Osteoblast (primary cell): ENCODE data around the gene RASSF7. TPM values are rescaled to one million over a fixed set of nuclear protein-coding genes. Genes with fewer than 3 reads are reported as not detected.

ENCODE experiments used
- DNase-seq: peaks from one replicate; pipeline ENCODE4 v3.0.0; 2011; ENCODE audit warnings: low spot score, mixed read lengths; ENCODE audit not compliant: insufficient read length; ENCODE audit errors: missing footprints
- H2AFZ ChIP-seq: 2 replicates; pipeline ENCODE4 v1.6.0; 2011; ENCODE audit warnings: mild to moderate bottlenecking, low read length
- H3K27ac ChIP-seq: 2 replicates; pipeline ENCODE4 v1.5.1; 2011; ENCODE audit warnings: mild to moderate bottlenecking, low read depth, low read length, moderate library complexity
- H3K27me3 ChIP-seq: 2 replicates; pipeline ENCODE4 v1.6.0; 2012; ENCODE audit warnings: mild to moderate bottlenecking, control low read depth, inconsistent platforms, low read length, moderate library complexity; ENCODE audit not compliant: insufficient read depth
- H3K36me3 ChIP-seq: 2 replicates; pipeline ENCODE4 v1.5.1; 2011; ENCODE audit warnings: mild to moderate bottlenecking, low read length, control low read depth, moderate library complexity; ENCODE audit not compliant: insufficient read depth
- H3K4me1 ChIP-seq: 2 replicates; pipeline ENCODE4 v1.5.1; 2011; ENCODE audit warnings: mild to moderate bottlenecking, low read length, control low read depth, moderate library complexity; ENCODE audit not compliant: insufficient read depth
- H3K4me2 ChIP-seq: 2 replicates; pipeline ENCODE4 v1.6.0; 2011; ENCODE audit warnings: mild to moderate bottlenecking, low read length; ENCODE audit not compliant: insufficient read depth
- H3K4me3 ChIP-seq: fragments of 200-600 bp; sonication (generic); 3 replicates; pipeline ENCODE4 v1.5.1; 2012; ENCODE audit warnings: mild to moderate bottlenecking, low read length, inconsistent platforms; ENCODE audit not compliant: insufficient read depth
- H3K79me2 ChIP-seq: 2 replicates; pipeline ENCODE4 v1.6.0; 2012; ENCODE audit warnings: mild to moderate bottlenecking, low read length, control low read depth, inconsistent platforms; ENCODE audit not compliant: insufficient read depth
- H3K9me3 ChIP-seq: 2 replicates; pipeline ENCODE4 v1.5.1; 2011; ENCODE audit warnings: low read depth, low read length, control low read depth
- H4K20me1 ChIP-seq: 2 replicates; pipeline ENCODE4 v1.6.0; 2012; ENCODE audit warnings: mild to moderate bottlenecking, low read length, control low read depth; ENCODE audit not compliant: insufficient read depth
- total RNA-seq: library from RNA; depleted of rRNA; stranded (reverse); fragments of >200 nt; gene quantifications from 2 replicates; pipeline ENCODE4 v1.2.3, GENCODE V29; 2012
- TF ChIP-seq, protein P1 (sequence below): IDR thresholded peaks from 2 replicates; pipeline ENCODE4 v1.5.1; 2011; ENCODE audit warnings: mild to moderate bottlenecking, low read depth, low read length, moderate library complexity; ENCODE audit errors: extremely low read depth

Gene RASSF7
- total RNA-seq, 1 donor: 6.2 TPM

DNA sequence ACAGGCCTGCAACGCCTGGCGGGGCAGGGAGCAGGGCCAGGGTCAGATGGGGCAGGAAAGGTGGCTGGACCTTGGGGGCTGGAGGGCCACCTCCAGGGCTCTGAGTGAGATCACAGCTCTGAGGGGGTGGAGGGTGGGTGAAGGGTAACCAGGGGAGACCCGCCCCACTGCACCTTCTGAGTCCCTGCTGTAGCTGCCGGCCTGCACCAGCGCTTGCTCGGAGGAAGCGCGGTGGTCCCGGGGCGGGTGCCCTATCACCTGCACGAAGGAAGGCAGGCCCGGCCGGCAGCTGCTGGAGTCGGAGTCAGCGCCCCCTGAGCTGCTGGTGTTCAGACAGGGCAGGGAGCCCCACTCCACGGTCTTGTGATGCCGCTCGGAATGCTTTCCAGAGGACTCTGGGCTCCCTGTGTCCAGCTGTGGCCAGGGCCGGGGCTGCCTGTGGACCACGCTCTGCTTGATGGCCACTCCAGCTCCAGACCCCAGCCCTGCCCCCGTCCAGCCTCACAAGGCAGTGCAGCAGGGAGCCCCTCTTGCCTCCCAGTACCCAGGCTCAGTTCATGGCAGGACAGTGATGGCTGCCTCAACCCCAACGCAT, 4.0 kb upstream of the RASSF7 start:
- peaks cover 2% of the 10 kb centered on the region for H4K20me1 ChIP-seq
- TF ChIP-seq, protein P1, sequence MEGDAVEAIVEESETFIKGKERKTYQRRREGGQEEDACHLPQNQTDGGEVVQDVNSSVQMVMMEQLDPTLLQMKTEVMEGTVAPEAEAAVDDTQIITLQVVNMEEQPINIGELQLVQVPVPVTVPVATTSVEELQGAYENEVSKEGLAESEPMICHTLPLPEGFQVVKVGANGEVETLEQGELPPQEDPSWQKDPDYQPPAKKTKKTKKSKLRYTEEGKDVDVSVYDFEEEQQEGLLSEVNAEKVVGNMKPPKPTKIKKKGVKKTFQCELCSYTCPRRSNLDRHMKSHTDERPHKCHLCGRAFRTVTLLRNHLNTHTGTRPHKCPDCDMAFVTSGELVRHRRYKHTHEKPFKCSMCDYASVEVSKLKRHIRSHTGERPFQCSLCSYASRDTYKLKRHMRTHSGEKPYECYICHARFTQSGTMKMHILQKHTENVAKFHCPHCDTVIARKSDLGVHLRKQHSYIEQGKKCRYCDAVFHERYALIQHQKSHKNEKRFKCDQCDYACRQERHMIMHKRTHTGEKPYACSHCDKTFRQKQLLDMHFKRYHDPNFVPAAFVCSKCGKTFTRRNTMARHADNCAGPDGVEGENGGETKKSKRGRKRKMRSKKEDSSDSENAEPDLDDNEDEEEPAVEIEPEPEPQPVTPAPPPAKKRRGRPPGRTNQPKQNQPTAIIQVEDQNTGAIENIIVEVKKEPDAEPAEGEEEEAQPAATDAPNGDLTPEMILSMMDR: no peak
- no peaks in the 10 kb centered on the region for H3K79me2 ChIP-seq
- H3K4me1 ChIP-seq: peaks cover 8% of the 10 kb centered on the region
- no peaks in the 10 kb centered on the region for H3K36me3 ChIP-seq
- H3K4me2 ChIP-seq: no peak overlapping the region
- H3K4me3 ChIP-seq: no peak overlapping the region
- no peak overlapping the region for H3K27ac ChIP-seq
- H2AFZ ChIP-seq: no peak overlapping the region
- peaks cover 45% of the 10 kb centered on the region for H3K27me3 ChIP-seq
- peak; percentile 82 for DNase-seq
- no peaks in the 10 kb centered on the region for H3K9me3 ChIP-seq

DNA sequence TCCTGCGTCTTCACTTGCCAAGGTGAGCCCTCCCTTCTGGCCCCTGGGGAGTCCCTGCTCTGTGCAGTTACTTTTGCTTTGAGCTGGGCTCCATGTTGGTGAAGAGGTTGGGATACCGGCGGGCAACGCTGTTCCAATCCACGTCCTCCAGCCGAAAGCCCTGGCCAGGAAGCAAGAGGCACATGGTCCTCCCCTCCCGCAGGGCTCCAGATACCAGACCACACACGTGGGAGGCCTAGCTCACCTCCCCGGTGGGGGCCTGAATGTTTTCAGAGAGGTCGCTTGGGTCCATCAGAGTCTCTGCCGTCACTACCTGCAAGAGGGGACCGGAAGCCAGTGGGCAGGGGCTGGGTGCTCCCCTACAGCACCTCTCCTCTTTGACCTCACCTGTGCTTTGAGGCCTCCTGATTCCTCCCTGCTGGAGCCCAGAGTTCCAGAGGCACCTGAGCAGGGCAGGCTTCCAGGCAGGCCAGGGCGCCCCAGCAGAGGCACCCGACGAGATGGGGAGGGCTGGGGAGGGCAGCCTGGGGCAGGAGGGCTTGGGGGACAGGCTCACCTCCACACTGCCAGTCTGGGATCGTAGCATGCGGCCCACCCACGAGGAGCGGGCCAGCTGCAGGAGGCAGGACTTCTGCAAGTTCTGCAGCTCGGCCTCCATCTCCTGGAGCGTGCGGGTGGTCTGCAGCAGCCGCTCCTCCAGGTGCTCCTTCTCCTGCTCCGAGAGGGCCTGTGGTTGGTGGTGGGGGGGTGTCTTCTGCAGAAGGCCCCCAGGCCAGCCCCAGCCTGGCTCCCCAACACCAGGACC, 3.2 kb upstream of the RASSF7 start:
- Histone ChIP-seq H3K27ac (no peak overlapping the region), H2AFZ (no peak overlapping the region), H3K9me3 (no peaks in the 10 kb centered on the region), H3K27me3 (peaks cover 45% of the 10 kb centered on the region), H3K4me2 (no peak overlapping the region), H3K4me3 (no peak overlapping the region), H3K4me1 (peaks cover 8% of the 10 kb centered on the region), H4K20me1 (peaks cover 5% of the 10 kb centered on the region), H3K36me3 (no peaks in the 10 kb centered on the region), H3K79me2 (no peaks in the 10 kb centered on the region)
- DNase-seq: peak; percentile 87
- TF ChIP-seq, protein P1: no peak

DNA sequence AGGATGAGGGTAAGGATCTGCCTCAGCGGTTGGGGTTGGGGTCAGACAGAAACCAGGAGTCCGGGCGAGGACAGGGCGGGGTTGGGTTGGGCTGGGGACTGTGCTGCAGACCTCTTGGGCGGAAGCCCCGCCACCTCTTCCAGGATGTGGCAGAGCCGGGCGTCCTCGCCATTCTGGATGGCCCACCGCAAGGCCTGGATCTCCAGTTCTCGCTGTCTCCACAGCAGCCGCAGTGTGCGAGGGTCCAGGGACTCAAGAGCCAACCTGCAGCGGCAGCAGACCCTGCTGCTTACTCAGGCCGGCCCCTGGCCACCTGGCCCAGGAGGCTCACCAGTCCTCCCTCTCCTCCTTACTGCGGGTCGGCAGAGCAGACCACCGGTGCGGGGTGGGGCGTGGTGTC, 2.3 kb upstream of the RASSF7 start:
- Histone ChIP-seq H3K79me2 (no peaks in the 10 kb centered on the region), H3K9me3 (no peaks in the 10 kb centered on the region), H3K27me3 (peaks cover 45% of the 10 kb centered on the region), H3K4me3 (no peak overlapping the region), H3K27ac (no peak overlapping the region), H3K4me2 (no peak overlapping the region), H3K4me1 (peaks cover 8% of the 10 kb centered on the region), H4K20me1 (peaks cover 5% of the 10 kb centered on the region), H3K36me3 (no peaks in the 10 kb centered on the region), H2AFZ (no peak overlapping the region)
- peak; percentile 83 for DNase-seq
- TF ChIP-seq, protein P1: no peak

DNA sequence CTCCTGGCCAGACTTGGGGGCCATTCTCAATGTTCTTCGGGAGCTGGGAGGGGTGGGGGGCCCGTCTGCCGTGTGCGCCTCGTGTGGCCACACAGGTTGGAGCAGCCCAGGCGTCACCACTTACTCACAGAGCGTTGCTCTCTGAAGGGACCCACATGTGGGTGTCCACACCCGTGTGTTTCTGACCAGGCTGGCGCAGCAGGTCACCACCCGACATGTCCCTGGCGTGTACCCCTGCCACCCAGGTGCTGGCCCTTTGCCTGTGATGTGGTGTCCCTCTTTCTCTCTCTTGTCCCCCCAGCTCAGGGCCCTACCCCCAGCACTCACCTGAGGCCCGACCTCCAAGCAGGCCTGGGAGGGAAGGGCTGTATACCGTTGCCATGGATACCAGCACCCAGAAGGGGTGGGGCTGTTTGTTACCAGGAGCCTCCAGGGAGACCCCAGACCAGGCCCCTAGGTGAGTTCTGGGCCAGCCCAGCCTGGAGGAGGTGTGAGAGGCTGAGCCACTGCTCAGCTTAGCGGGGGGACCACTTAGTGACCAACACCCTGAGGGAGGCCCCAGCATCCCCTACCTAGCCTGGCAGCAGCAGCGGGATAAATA, 1.6 kb upstream of the RASSF7 start:
- peak; percentile 88 for DNase-seq
- peaks cover 5% of the 10 kb centered on the region for H4K20me1 ChIP-seq
- H3K27me3 ChIP-seq: peaks cover 40% of the 10 kb centered on the region
- no peak overlapping the region for H3K4me2 ChIP-seq
- H3K4me3 ChIP-seq: no peak overlapping the region
- TF ChIP-seq, protein P1: no peak
- H3K79me2 ChIP-seq: no peaks in the 10 kb centered on the region
- no peaks in the 10 kb centered on the region for H3K9me3 ChIP-seq
- H3K27ac ChIP-seq: no peak overlapping the region
- peaks cover 8% of the 10 kb centered on the region for H3K4me1 ChIP-seq
- H2AFZ ChIP-seq: no peak overlapping the region
- no peaks in the 10 kb centered on the region for H3K36me3 ChIP-seq
